ENCODE measurements around the gene ACTN1.

GRCh38 chr14:68836082-68836481 lies 143.0 kb downstream of the ACTN1 start:
- TF ChIP-seq CTCF (IDR thresholded peaks at IDR 0.05), result no peak
- no peak for TF ChIP-seq TAF1 (IDR thresholded peaks at IDR 0.05; ENCODE audit: borderline replicate concordance, low read depth, low read length)
- no peak for TF ChIP-seq RCOR1 (IDR thresholded peaks at IDR 0.05; ENCODE audit: low read length)
- TF ChIP-seq IRF3 (IDR thresholded peaks at IDR 0.05; ENCODE audit: low read depth, low read length), result no peak
- TF ChIP-seq FOXJ3 (CRISPR knock-in tag; IDR thresholded peaks at IDR 0.05), result no peak
- TF ChIP-seq SIN3A (IDR thresholded peaks at IDR 0.05; ENCODE audit: borderline replicate concordance, low read depth, low read length), result no peak
